Uterus (tissue), 4 donors: ENCODE measurements around the gene GRIK2. TPM values are rescaled to one million over a fixed set of nuclear protein-coding genes. Genes with fewer than 3 reads are reported as not detected.
"Not testable (repeated sequence)": the region's sequence is repeated elsewhere in the genome, so short reads cannot be mapped to it uniquely, and the experiment has no call there.

Experiments
- DNase-seq, 2 donors: peaks; one replicate each; pipeline ENCODE4 v3.0.0-alpha.2; 2019 to 2020
- H3K27ac ChIP-seq, 2 donors: fragments of 200-600 bp; sonication (generic); 1 replicate in 1 of 2; 2 replicates in 1 of 2; pipeline ENCODE4 v1.5.1; 2016 to 2018
- H3K27me3 ChIP-seq, 2 donors: fragments of 200-600 bp; sonication (generic); one replicate each; pipeline ENCODE4 v1.5.1; 2018 to 2019; ENCODE audit warnings: control low read depth in 1 of 2
- H3K36me3 ChIP-seq, 2 donors: fragments of 200-600 bp; sonication (generic); one replicate each; pipeline ENCODE4 v1.5.1; 2019; ENCODE audit warnings: control low read depth in 1 of 2
- H3K4me1 ChIP-seq, 2 donors: fragments of 200-600 bp; sonication (generic); one replicate each; pipeline ENCODE4 v1.5.1; 2018 to 2019; ENCODE audit warnings: control low read depth in 1 of 2
- H3K4me3 ChIP-seq, 2 donors: fragments of 200-600 bp; sonication (generic); 1 replicate in 1 of 2; 2 replicates in 1 of 2; pipeline ENCODE4 v1.5.1; 2018 to 2019; ENCODE audit warnings: mild to moderate bottlenecking in 1 of 2
- H3K9me3 ChIP-seq, 2 donors: fragments of 200-600 bp; sonication (generic); one replicate each; pipeline ENCODE4 v1.5.1; 2019; ENCODE audit warnings: control low read depth in 1 of 2
- CTCF ChIP-seq, 4 experiments: fragments of 200-600 bp in 2 of 4; fragments of 450-650 bp in 2 of 4; sonication (generic) in 2 of 4; IDR thresholded peaks; one replicate each; pipeline ENCODE4 v1.5.1; 2016 to 2019; ENCODE audit warnings: antibody characterized with exemption in 4 of 4, mild to moderate bottlenecking in 2 of 4, moderate library complexity in 1 of 4
- POLR2A ChIP-seq, 2 donors: fragments of 450-650 bp; IDR thresholded peaks; one replicate each; pipeline ENCODE4 v1.6.1; 2016; ENCODE audit warnings: antibody characterized with exemption in 2 of 2, mild to moderate bottlenecking in 1 of 2, moderate library complexity in 1 of 2
- intact Hi-C: fragments of 100-400 bp; cut with DNase I; formaldehyde crosslinking; loops from one replicate; pipeline ENCODE4 v1.15.1; 2023; ENCODE audit warnings: low total_unique reads
- total RNA-seq, 4 donors: library from RNA; depleted of rRNA in 3 of 4; stranded (reverse); fragments of >200 nt in 3 of 4; gene quantifications; one replicate each; pipeline versions ENCODE4 v1.1.0 to v1.2.4, GENCODE V29; 2014 to 2023
- donor health status: DM: yes; HTN: yes; CAD: no.

GRIK2 gene
- 10 to 100 TPM in 1 of 4 donors, under 1 TPM in 1, not detected in 2; 0.76 to 13.1 TPM for total RNA-seq

- H3K27me3 ChIP-seq = peaks cover 0 to 34% of the 10 kb centered on the region in 2 donors
- DNase-seq = no peak
- no peaks in the 10 kb centered on the region for H3K4me1 ChIP-seq
- H3K27ac ChIP-seq = no peak within 1 kb of the TSS
- H3K36me3 ChIP-seq = no peaks in the 10 kb centered on the region
- intact Hi-C loops = no loop called here
- TF ChIP-seq POLR2A (IDR thresholded peaks at IDR 0.05) (no peak), CTCF (IDR thresholded peaks at IDR 0.05) (no peak)
- H3K4me3 ChIP-seq = peak within 1 kb of the TSS; percentile 7 to 11
- no peaks in the 10 kb centered on the region for H3K9me3 ChIP-seq
Measured at GRCh38 chr6:101393251-101393828, at the start of gene GRIK2. Gene GRIK2, plus strand, starts transcription at chr6:101393708.

GRCh38 chr6:101344885-101345284 is 48.6 kb upstream of the GRIK2 start:
- no peak for DNase-seq
- no peak for TF ChIP-seq POLR2A (IDR thresholded peaks at IDR 0.05)
- no peak for TF ChIP-seq CTCF (IDR thresholded peaks at IDR 0.05)
- intact Hi-C loops = no loop called here
- Histone ChIP-seq H3K27ac (no peak overlapping the region), H3K27me3 (no peaks in the 10 kb centered on the region), H3K9me3 (no peaks in the 10 kb centered on the region), H3K4me3 (no peak overlapping the region), H3K36me3 (no peaks in the 10 kb centered on the region), H3K4me1 (no peaks in the 10 kb centered on the region)

- H3K9me3 ChIP-seq = no peaks in the 10 kb centered on the region
- intact Hi-C loops = no loop called here
- no peaks in the 10 kb centered on the region for H3K36me3 ChIP-seq
- no peak overlapping the region for H3K27ac ChIP-seq
- no peak for DNase-seq
- no peak for TF ChIP-seq POLR2A (IDR thresholded peaks at IDR 0.05)
- no peak for TF ChIP-seq CTCF (IDR thresholded peaks at IDR 0.05)
- no peak overlapping the region for H3K4me3 ChIP-seq
- H3K27me3 ChIP-seq = no peaks in the 10 kb centered on the region
- no peaks in the 10 kb centered on the region for H3K4me1 ChIP-seq
Measured at GRCh38 chr6:101348816-101349215, 44.7 kb upstream of the GRIK2 start.

GRCh38 chr6:101350631-101351030 is 42.9 kb upstream of the GRIK2 start:
- H3K9me3 ChIP-seq, H3K27ac ChIP-seq, H3K27me3 ChIP-seq, H3K4me3 ChIP-seq, intact Hi-C loops, H3K36me3 ChIP-seq, DNase-seq, H3K4me1 ChIP-seq: not testable (repeated sequence)

GRCh38 chr6:101351173-101351572 is 42.3 kb upstream of the GRIK2 start:
- no peaks in the 10 kb centered on the region for H3K36me3 ChIP-seq
- intact Hi-C loops = no loop called here
- no peak for DNase-seq
- no peak for TF ChIP-seq CTCF (IDR thresholded peaks at IDR 0.05)
- no peak for TF ChIP-seq POLR2A (IDR thresholded peaks at IDR 0.05)
- H3K4me3 ChIP-seq = no peak overlapping the region
- H3K27ac ChIP-seq = no peak overlapping the region
- no peaks in the 10 kb centered on the region for H3K4me1 ChIP-seq
- no peaks in the 10 kb centered on the region for H3K27me3 ChIP-seq
- H3K9me3 ChIP-seq = no peaks in the 10 kb centered on the region

GRCh38 chr6:101352316-101352715 is 41.2 kb upstream of the GRIK2 start:
- no peak overlapping the region for H3K4me3 ChIP-seq
- H3K27ac ChIP-seq = no peak overlapping the region
- H3K36me3 ChIP-seq = no peaks in the 10 kb centered on the region
- no peaks in the 10 kb centered on the region for H3K4me1 ChIP-seq
- no peaks in the 10 kb centered on the region for H3K9me3 ChIP-seq
- intact Hi-C loops = no loop called here
- no peak for TF ChIP-seq CTCF (IDR thresholded peaks at IDR 0.05)
- TF ChIP-seq POLR2A (IDR thresholded peaks at IDR 0.05) = no peak
- H3K27me3 ChIP-seq = no peaks in the 10 kb centered on the region
- no peak for DNase-seq
